Upper lobe of left lung (tissue), 4 donors: ENCODE data around the gene TDRKH.

Experiments
- CTCF ChIP-seq, 6 experiments: fragments of 450-650 bp in 4 of 6; fragments of 200-600 bp in 2 of 6; sonication (generic) in 2 of 6; IDR thresholded peaks; one replicate each; pipeline ENCODE4 v1.5.1; 2016 to 2019; ENCODE audit warnings: antibody characterized with exemption in 6 of 6
- POLR2A ChIP-seq, 4 donors: fragments of 450-650 bp; IDR thresholded peaks; one replicate each; pipeline ENCODE4 v1.5.1; 2016 to 2017; ENCODE audit warnings: antibody characterized with exemption in 4 of 4, mild to moderate bottlenecking in 2 of 4
- POLR2AphosphoS5 ChIP-seq, 2 donors: sonication (generic); formaldehyde crosslinking; IDR thresholded peaks; one replicate each; pipeline ENCODE4 v1.5.1; 2017; ENCODE audit warnings: antibody characterized with exemption in 2 of 2

GRCh38 chr1:151832318-151832980 is 42.1 kb upstream of the TDRKH start:
- TF ChIP-seq CTCF (IDR thresholded peaks at IDR 0.05) (no peak), POLR2A (IDR thresholded peaks at IDR 0.05) (peak in 1 of 4 donors; percentile 12), POLR2AphosphoS5 (IDR thresholded peaks at IDR 0.05) (peak; percentile 52 to 72)
